GM12891 (cell line): ENCODE results near the gene UPF2.

Experiments
- DNase-seq: peaks from one replicate; pipeline ENCODE4 v3.0.0; 2011; ENCODE audit warnings: low spot score; ENCODE audit not compliant: insufficient read length
- FAIRE-seq: peaks from 2 replicates; lab custom pipeline; 2011; peaks lifted over from hg19 to GRCh38; lab: Jason Lieb, UNC
- PAX5 ChIP-seq: IDR thresholded peaks from 2 replicates; pipeline ENCODE4 v1.6.1; 2011; ENCODE audit warnings: low read length, moderate library complexity, mild to moderate bottlenecking; ENCODE audit not compliant: insufficient read depth, severe bottlenecking
- POLR2A ChIP-seq: IDR thresholded peaks from 2 replicates; pipeline ENCODE4 v1.6.1; 2011; ENCODE audit warnings: low read depth, low read length, control low read depth
- POLR2AphosphoS5 ChIP-seq: IDR thresholded peaks from 2 replicates; pipeline ENCODE4 v1.6.1; 2011; ENCODE audit warnings: low read depth, low read length, control low read depth
- POU2F2 ChIP-seq: IDR thresholded peaks from 2 replicates; pipeline ENCODE4 v1.6.1; 2011; ENCODE audit warnings: low read depth, mild to moderate bottlenecking, control low read depth, low read length, moderate library complexity
- SPI1 ChIP-seq: IDR thresholded peaks from 2 replicates; pipeline ENCODE4 v1.6.1; 2011; ENCODE audit warnings: low read depth, low read length, control low read depth
- TAF1 ChIP-seq: IDR thresholded peaks from 2 replicates; pipeline ENCODE4 v1.6.1; 2011; ENCODE audit warnings: low read depth, low read length, control low read depth

Gene UPF2

DNA sequence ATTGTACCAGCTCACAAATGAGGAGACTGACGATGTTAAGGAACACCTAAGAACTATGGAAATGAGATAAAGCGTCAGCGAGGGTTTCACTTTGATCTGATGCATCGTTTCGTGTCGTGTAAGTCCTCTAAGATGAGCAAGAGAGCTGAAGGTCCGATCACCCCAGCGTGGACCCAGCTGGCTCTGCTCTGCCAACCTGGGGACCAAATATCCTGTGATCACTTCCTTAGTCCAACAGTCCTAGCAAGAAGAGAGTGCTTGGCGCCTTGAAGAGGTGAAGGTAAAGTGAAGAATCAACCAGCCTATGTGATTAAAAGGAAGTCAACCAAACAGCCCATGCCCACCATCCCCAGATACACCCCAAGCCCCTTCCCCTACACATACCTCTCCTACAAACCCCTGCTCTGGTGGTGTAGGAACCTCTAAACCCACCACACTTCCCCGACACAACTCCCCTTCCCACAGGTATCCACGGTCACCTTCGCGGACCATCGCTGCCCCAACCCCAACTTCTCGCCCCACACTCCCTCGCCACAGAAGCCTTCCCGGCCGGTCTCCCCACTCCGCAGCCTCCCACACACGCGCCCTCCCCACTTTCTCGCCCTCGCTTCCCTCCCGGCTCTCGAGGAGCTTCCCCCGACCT lies 722 bp downstream of the UPF2 start:
- peak; percentile 88 for TF ChIP-seq POLR2A
- 0 out of 2 replicates have a peak, but pooled peaks have one; percentile 20 for TF ChIP-seq SPI1
- peak; percentile 29; the same call in 1 of the 2 replicates for TF ChIP-seq TAF1
- TF ChIP-seq PAX5, result no peak
- TF ChIP-seq POU2F2, result peak; percentile 57; the same call in 1 of the 2 replicates
- peak; percentile 82 for TF ChIP-seq POLR2AphosphoS5
- DNase-seq (no peak), FAIRE-seq (peak; percentile 86)

DNA sequence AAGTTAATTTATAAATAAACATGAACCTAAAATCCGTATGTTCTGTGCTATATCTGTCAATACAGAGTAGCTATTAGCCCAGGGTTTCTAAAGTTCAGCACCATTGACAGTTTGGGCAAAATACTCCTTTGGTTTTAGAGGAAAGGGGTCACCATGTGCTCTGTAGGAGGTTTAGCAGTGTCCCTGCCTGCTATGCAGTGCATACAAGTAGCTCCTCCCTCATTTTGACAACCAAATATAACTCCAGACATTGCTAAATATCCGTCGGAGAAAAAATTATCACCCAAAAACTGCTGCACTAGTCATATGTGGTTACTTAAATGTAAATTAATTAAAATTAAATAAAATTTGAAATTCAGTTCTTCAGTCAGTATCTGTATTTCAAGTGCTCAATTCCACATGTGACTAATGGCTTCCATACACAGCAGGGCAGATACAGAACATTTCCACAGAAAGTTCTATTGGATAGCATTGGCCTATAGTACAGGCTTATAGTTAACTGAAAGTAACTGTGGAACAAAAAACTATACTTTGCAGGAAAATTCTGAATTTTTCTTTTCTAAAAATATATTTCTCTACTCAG lies 6.4 kb downstream of the UPF2 start:
- no peak for TF ChIP-seq POLR2A
- TF ChIP-seq POU2F2, result no peak
- TF ChIP-seq POLR2AphosphoS5, result no peak
- TF ChIP-seq TAF1, result no peak
- no peak for TF ChIP-seq SPI1
- TF ChIP-seq PAX5, result no peak
- no peak for DNase-seq
- FAIRE-seq, result no peak

DNA sequence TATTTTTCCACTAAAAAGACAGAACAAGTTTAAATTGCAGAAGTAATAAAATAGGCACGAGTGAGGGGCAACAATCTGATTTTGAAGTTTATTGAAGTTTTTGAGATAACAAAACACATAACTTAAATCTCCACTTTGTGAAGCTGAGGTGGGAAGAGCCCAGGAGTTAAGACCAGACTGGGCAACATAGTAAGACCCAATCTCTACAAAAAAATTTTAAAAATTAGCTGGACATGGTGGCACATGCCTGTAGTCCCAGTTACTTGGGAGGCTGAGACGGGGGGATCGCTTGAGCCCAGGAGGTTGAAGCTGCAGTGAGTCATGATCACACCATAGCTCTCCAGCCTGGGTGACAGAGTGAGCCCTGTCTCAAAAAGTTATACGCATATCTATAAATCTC lies 11.2 kb downstream of the UPF2 start:
- FAIRE-seq, result no peak
- TF ChIP-seq SPI1 (no peak), PAX5 (no peak), POU2F2 (no peak), TAF1 (no peak), POLR2A (no peak), POLR2AphosphoS5 (no peak)
- DNase-seq, result no peak

DNA sequence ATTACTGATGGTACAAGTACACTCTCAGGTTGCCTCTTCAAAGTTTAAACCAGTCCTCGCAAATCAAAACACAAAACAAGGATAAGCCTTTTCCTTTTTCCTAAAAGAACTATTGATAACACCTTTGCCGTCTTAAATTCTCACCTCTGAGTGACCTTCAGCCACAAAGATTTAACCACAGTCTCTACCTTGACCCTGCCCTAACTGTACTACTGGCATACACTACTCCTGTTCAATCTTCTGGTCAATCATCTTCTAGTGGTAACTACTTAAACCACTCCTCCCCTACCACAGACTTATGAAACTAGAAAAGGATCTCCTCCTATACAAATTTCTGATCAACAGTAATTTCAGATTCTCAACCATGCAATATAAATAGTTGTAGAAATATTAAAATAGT lies 15.1 kb downstream of the UPF2 start:
- DNase-seq, result no peak
- no peak for FAIRE-seq
- TF ChIP-seq POLR2A (0 out of 2 replicates have a peak, but pooled peaks have one; percentile 16), POLR2AphosphoS5 (no peak)

DNA sequence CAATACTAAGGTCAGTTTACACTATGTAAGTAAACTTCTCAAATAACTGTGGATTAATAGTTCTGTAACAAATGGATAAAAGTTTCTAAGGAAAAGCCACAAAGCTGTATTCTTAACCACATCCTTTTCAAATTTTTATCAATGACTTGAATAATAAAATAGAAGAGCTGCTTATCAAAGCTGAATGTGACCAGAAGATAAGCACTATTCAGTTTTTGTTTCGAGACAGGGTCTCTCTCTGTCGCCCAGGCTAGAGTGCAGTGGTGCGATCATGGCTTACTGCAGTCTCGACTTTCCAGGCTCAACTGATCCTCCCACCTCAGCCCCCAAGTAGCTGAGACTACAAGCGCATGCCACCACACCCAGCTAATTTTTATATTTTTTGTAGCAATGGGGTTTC lies 17.0 kb downstream of the UPF2 start:
- TF ChIP-seq PAX5 (no peak), POLR2AphosphoS5 (no peak), POU2F2 (no peak), POLR2A (no peak), TAF1 (no peak), SPI1 (no peak)
- DNase-seq (no peak), FAIRE-seq (peak; percentile 26)

DNA sequence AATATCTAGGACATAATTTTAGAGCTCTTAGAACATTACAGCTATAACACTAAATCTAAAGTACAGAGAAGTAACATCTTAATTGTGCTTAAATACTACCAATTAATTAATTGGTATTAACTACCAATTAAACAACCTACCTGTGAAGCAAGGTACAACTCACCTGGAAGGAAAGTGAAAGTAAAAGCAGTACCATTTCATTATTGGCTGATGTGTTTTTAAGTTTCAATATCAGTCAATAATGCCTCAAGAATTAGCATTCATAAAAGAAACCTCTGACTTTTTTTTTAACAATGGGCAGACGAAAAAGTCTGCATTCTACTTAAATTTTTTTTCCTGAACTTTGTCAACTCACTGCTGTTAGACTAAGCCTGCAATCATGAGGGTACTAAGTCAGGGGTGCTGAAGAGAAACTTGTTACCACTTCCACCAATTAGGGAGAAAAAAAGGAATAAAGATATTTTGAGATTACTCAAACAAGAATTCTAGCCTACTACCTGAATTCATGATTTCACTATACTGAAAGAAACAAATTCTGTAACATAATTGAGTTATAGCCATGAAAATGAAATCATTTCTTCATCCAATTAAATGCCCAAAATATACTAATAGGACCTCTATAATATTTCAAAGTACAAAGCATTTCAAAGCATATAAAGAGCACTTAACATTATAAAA lies 19.9 kb downstream of the UPF2 start:
- no peak for TF ChIP-seq POLR2A
- TF ChIP-seq PAX5, result no peak
- TF ChIP-seq TAF1, result no peak
- TF ChIP-seq POLR2AphosphoS5, result no peak
- TF ChIP-seq SPI1, result no peak
- TF ChIP-seq POU2F2, result no peak
- no peak for DNase-seq
- no peak for FAIRE-seq

DNA sequence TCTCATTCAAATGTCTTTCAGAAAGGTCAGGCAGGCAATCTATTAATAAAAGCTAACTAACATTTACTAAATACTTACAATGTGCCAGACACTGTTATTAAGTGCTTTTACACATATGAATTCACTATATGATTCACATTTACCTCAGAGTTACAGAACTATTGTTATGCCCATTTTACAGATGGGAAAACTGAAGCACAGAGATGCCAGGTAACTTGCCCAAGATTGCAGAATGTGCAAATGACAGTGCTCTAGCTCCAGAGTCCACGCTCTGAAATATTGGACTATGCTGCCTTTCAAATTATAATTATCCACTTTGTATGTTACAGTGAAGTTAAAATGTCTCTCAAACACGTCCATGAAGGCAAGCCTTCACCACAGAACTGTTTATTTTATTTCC lies 22.0 kb downstream of the UPF2 start:
- TF ChIP-seq SPI1 (no peak), POLR2AphosphoS5 (no peak), POU2F2 (no peak), PAX5 (no peak), POLR2A (no peak), TAF1 (no peak)
- FAIRE-seq (no peak), DNase-seq (no peak)

DNA sequence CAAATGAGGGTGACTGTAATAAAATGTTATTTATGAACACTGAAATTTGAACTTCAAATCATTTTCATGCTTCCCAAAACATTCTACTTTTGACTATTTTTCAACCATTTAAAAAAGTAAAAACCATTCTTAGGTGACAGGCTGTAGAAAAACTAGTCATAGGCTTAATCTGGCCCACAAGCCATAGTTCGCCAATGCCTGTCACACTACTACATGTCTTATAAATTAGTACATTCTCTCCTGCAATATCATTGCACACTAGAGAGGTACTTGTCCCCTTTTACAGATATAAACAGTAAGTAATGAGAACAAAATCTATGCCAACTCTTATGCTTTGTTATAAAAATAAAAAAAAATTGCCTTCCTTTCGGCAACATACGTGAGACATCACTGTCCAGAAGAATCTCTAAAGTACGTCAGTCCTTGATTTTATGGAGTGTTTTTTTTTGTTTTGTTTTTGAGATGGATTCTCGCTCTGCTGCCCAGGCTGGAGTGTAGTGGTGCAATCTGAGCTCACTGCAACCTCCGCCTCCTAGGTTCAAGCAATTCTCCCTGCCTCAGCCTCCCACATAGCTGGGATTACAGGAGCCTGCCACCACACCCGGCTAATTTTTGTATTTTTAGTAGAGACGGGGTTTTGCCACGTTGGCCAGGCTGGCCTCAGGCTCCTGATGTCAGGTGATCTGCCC lies 23.2 kb downstream of the UPF2 start:
- DNase-seq (no peak), FAIRE-seq (no peak)
- TF ChIP-seq TAF1 (no peak), PAX5 (no peak), POLR2A (no peak), SPI1 (no peak), POU2F2 (no peak), POLR2AphosphoS5 (no peak)
